HG03280 (cell line): ENCODE measurements around the gene CAMSAP1.

ENCODE experiments used
- ATAC-seq: cut with Tn5 transposase; IDR thresholded peaks from one replicate; pipeline ENCODE4 v1.9.1; 2021; ENCODE audit warnings: mild to moderate bottlenecking, moderate library complexity; ENCODE audit not compliant: unreplicated experiment

CAMSAP1 gene

GRCh38 chr9:135780086-135780485 lies 127.3 kb downstream of the CAMSAP1 start:
- no peak for ATAC-seq

DNA sequence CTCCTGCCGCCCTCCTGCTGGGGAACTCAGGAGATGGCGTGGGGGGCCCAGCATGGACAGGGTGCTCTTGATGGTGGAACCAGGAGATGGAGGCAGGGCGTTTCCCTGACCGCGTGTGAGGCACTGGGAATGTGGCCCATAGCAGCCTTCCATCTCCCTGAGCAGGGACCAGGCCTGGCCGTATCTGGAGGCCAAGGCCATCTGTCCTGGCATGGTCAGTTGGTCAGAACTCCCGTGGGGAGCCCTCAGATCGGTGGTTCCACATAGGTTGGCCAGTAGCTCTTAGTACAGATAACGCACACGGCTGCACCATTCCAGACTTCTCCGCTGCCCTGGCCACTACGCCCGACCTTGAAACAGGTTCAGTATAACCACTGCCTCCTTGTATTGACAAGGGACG lies 127.8 kb downstream of the CAMSAP1 start:
- no peak for ATAC-seq

GRCh38 chr9:135778421-135778820 lies 128.9 kb downstream of the CAMSAP1 start:
- no peak for ATAC-seq

GRCh38 chr9:135777623-135778177 lies 129.6 kb downstream of the CAMSAP1 start:
- ATAC-seq = no peak

GRCh38 chr9:135776893-135777622 lies 130.3 kb downstream of the CAMSAP1 start:
- no peak for ATAC-seq

DNA sequence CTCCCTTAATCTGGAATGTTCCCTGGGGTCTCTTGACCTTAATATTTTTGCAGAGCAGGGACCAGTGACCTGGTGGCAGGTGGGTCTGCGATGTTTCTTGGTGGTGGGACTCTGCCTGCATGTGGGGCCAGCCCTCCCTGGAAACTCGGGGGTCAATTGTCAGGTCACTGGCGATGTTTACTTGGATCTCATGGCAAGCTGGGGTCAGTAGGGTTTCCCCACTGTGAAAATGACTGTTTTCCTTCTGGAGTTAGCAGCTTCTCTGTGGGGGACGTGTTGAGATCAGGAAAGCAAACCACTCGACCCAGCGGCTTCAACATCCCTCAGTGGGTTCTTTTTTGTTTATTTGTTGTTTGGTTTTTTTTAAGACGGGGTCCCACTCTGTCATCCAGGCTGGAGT lies 131.4 kb downstream of the CAMSAP1 start:
- ATAC-seq = no peak

- ATAC-seq = no peak
Observed at GRCh38 chr9:135774794-135775525, 132.4 kb downstream of the CAMSAP1 start.

DNA sequence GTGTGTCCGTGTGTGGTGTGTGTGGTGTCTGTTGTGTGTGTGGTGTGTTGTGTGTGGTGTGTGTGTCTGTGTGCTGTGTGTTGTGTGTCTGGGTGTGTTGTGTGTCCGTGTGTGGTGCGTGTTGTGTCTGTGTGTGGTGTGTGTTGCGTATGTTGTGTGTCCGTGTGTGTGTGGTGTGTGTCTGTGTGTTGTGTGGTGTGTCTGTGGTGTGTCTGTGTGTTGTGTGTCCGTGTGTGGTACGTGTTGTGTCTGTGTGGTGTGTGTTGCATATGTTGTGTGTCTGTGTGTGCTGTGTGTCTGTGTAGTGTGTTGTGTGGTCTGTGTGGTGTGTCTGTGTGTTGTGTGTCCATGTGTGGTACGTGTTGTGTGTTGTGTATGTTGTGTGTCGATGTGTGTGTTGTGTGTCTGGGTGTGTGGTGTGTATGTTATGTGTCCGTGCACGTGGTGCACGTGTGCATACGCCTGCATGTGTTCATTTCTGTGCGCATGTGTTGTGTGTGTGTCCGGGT lies 133.1 kb downstream of the CAMSAP1 start:
- no peak for ATAC-seq

DNA sequence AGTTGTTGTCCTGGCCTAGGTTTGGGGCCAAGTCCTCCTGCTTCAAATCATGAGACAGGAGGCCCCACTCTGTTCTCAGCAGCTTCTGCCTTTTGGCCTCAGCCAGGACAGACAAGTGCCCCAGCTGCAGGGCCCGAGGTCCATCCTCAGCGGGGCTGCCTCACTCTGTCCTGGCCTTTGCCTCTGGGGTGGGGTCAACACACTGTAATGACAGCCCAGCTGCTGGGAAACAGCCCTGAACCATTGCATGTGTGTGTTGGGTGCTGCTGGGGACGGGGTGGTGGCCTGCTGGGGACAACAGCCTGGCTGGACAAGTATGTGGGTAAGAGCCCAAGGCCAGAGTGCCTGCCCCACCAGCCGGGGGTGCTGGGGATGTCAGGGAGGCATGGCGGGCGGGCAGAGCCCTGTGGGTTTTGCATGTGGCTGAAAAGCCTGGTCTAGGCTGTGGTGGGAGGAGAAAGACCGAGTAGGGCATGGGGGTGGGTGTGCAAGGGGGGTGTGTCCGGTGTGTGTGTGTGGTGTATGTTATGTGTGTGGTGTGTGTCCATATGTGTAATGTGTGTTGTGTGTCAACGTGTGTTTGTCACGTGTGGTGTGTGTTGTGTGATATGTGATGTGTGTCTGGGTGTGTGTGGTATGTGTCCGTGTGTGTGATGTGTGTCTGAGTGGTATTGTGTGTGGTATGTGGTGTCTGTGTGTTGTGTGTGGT lies 133.7 kb downstream of the CAMSAP1 start:
- no peak for ATAC-seq

- no peak for ATAC-seq
Observed at GRCh38 chr9:135772702-135773493, 134.4 kb downstream of the CAMSAP1 start.

DNA sequence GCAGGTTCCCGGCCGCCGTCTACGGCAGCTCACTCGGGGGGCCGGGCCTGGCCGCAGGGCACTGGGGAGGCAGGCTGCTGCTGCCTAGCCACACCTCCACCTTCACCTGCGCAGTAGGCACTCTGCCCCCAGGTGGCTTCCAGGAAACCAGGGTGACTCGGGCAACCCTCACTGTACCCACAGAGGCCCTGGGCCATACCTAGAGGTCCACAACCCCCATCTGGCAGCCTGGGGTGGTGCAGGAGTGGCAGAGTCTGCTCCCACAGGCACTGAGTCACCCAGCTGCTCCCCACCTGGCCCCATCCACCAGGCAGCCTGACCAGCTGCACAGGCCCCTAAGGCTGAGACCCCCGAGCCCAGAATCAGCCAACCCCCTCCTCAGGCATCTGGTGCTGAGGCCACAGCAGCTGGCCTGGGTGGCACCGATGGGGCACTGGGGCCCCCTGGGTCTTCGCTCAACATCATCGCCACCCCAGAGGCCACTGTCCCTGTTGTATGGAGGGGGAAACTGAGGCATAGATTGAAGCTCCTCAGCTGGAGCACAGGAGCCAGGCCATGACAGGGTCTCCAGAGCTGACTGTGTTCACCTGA lies 135.2 kb downstream of the CAMSAP1 start:
- ATAC-seq = no peak

GRCh38 chr9:135771401-135772051 lies 135.8 kb downstream of the CAMSAP1 start:
- no peak for ATAC-seq

- no peak for ATAC-seq
Observed at GRCh38 chr9:135770771-135771170, 136.6 kb downstream of the CAMSAP1 start.

GRCh38 chr9:135770203-135770535 lies 137.2 kb downstream of the CAMSAP1 start:
- no peak for ATAC-seq

GRCh38 chr9:135769489-135770202 lies 137.7 kb downstream of the CAMSAP1 start:
- ATAC-seq = no peak

- no peak for ATAC-seq
Observed at GRCh38 chr9:135768516-135769218, 138.7 kb downstream of the CAMSAP1 start.

DNA sequence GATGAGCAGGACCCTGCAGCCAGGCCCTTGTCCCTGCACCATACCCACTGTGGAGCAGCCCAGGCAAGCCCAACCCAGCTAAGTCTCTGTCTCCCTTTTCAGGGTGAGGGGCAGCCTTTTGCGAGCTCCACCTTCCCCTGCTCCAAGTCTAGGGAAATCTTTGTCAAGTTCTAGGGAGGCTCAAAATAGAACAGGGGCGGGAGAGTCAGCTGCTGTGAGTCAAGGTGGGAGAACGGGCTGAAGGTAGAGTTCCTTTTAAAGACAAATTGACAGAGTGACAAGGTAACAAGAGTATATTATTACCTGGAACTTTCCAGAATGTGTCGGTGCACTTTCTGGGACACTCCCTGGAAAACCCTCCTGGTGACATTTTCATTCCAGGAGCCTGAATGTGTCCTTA lies 140.6 kb downstream of the CAMSAP1 start:
- ATAC-seq = no peak

- ATAC-seq = no peak
Observed at GRCh38 chr9:135766251-135766650, 141.1 kb downstream of the CAMSAP1 start.
